ENCODE data around the gene RASSF7. TPM values are rescaled to one million over a fixed set of nuclear protein-coding genes. Genes with fewer than 3 reads are reported as not detected.
A peak's percentile ranks its signal among the peaks of the same experiment; 100 is the strongest.

RASSF7 gene
- total RNA-seq, 1 donor from 2014 or later, result 2.0 TPM

GRCh38 chr11:532986-533585 is 27.7 kb upstream of the RASSF7 start:
- DNase-seq (ENCODE audit: low spot score), result no peak

- DNase-seq (ENCODE audit: low spot score), result no peak
Measured at GRCh38 chr11:533586-534395, 27.0 kb upstream of the RASSF7 start.

GRCh38 chr11:534396-535209 is 26.2 kb upstream of the RASSF7 start:
- no peak for DNase-seq (ENCODE audit: low spot score)

GRCh38 chr11:535210-535518 is 25.6 kb upstream of the RASSF7 start:
- no peak for DNase-seq (ENCODE audit: low spot score)

- peak; percentile 98 for DNase-seq (ENCODE audit: low spot score)
Measured at GRCh38 chr11:535519-536454, 25.0 kb upstream of the RASSF7 start, which contains the start of gene HRAS. HRAS (minus strand) TSS chr11:535576.

- DNase-seq (ENCODE audit: low spot score), result no peak
Measured at GRCh38 chr11:536841-537621, 23.7 kb upstream of the RASSF7 start, which contains the start of gene LRRC56. LRRC56 (plus strand) TSS chr11:537527; CDS start chr11:540685, 3,158 bp downstream.

GRCh38 chr11:537622-538430 is 22.9 kb upstream of the RASSF7 start:
- DNase-seq (ENCODE audit: low spot score), result no peak

GRCh38 chr11:538431-539051 is 22.2 kb upstream of the RASSF7 start:
- DNase-seq (ENCODE audit: low spot score), result no peak

GRCh38 chr11:539971-540481 is 20.7 kb upstream of the RASSF7 start:
- no peak for DNase-seq (ENCODE audit: low spot score)

- DNase-seq (ENCODE audit: low spot score), result no peak
Measured at GRCh38 chr11:540583-541432, 20.0 kb upstream of the RASSF7 start.

GRCh38 chr11:541433-541885 is 19.3 kb upstream of the RASSF7 start:
- DNase-seq (ENCODE audit: low spot score), result no peak

GRCh38 chr11:544817-545166 is 16.0 kb upstream of the RASSF7 start:
- DNase-seq (ENCODE audit: low spot score), result no peak

GRCh38 chr11:545171-545570 is 15.6 kb upstream of the RASSF7 start:
- no peak for DNase-seq (ENCODE audit: low spot score)

GRCh38 chr11:548700-549603 is 11.8 kb upstream of the RASSF7 start:
- DNase-seq (ENCODE audit: low spot score), result no peak

GRCh38 chr11:550021-550745 is 10.6 kb upstream of the RASSF7 start:
- no peak for DNase-seq (ENCODE audit: low spot score)

- DNase-seq (ENCODE audit: low spot score), result no peak
Measured at GRCh38 chr11:550746-551085, 10.1 kb upstream of the RASSF7 start.
